Spleen (tissue), 7 donors: ENCODE results near the gene ACP6.

Source experiments
- CTCF ChIP-seq, 11 experiments: fragments of 200-600 bp in 7 of 11; fragments of 450-650 bp in 4 of 11; sonication (generic) in 4 of 11; IDR thresholded peaks in 8 of 11; conservative IDR thresholded peaks in 3 of 11; 1 replicate in 7 of 11; 2 replicates in 4 of 11; pipeline versions ENCODE4 v1.4.0 to v1.8.0; 2016 to 2021; ENCODE audit warnings: antibody characterized with exemption in 11 of 11, inconsistent platforms in 4 of 11, mild to moderate bottlenecking in 1 of 11
- POLR2A ChIP-seq, 3 donors: fragments of 450-650 bp; IDR thresholded peaks; one replicate each; pipeline ENCODE4 v1.5.1; 2017; ENCODE audit warnings: antibody characterized with exemption in 3 of 3, mild to moderate bottlenecking in 1 of 3
- donor health status: DM: no; HTN: no; CAD: no; lungs with moderate emphysema.
- donor health status: DM: no; HTN: no; CAD: no.
- donor health status: DM: no; HTN: no; CAD: no.

- TF ChIP-seq CTCF (IDR thresholded peaks at IDR 0.05 in 8 of 11, conservative IDR thresholded peaks at IDR 0.05 in 3 of 11) (no peak), POLR2A (IDR thresholded peaks at IDR 0.05) (no peak)
Measured at GRCh38 chr1:147664206-147664605, 6.1 kb downstream of the ACP6 start.
